ENCODE measurements around the gene GRB7. TPM values are rescaled to one million over a fixed set of nuclear protein-coding genes. Genes with fewer than 3 reads are reported as not detected.
"Not testable (repeated sequence)": the region's sequence is repeated elsewhere in the genome, so short reads cannot be mapped to it uniquely, and the experiment has no call there.

GRB7 gene
- total RNA-seq, 1 experiment from 2014 or later, result 7.3 TPM

- no peak for DNase-seq (ENCODE audit: unreplicated experiment)
- H3K27ac Mint-ChIP-seq (ENCODE audit: low read depth, unreplicated experiment), result no peak overlapping the region
- TF ChIP-seq CTCF (IDR thresholded peaks at IDR 0.05; ENCODE audit: unreplicated experiment), result no peak
- intact Hi-C loops (cut with micrococcal nuclease), result no loop called here
- ChIA-PET POLR2A (interaction anchor here (0.7 to 1.1 kb wide), 2 partner anchors 8 to 15 kb away, joined by 4 read pairs; no protein-coding TSS in a partner anchor), CTCF (interaction anchor here (1.0 to 1.6 kb wide), 2 partner anchors 93 to 126 kb away, joined by 3 to 5 read pairs; no protein-coding TSS in a partner anchor)
- no peaks in the 10 kb centered on the region for H3K9me3 Mint-ChIP-seq (ENCODE audit: unreplicated experiment)
- peaks cover 20% of the 10 kb centered on the region for H3K36me3 Mint-ChIP-seq (ENCODE audit: insufficient read depth, unreplicated experiment)
- BruUV-seq (replicated peaks), result no TSS peak
- no peak overlapping the region for H3K4me3 Mint-ChIP-seq (ENCODE audit: unreplicated experiment)
- H3K27me3 Mint-ChIP-seq (ENCODE audit: insufficient read depth, unreplicated experiment), result no peaks in the 10 kb centered on the region
- no peaks in the 10 kb centered on the region for H3K4me1 Mint-ChIP-seq (ENCODE audit: insufficient read depth, unreplicated experiment)
Observed at GRCh38 chr17:39747745-39748144, 10.0 kb downstream of the GRB7 start.

- POLR2A ChIA-PET, result interaction anchor here (0.7 to 2.7 kb wide), 3 partner anchors 9 to 48 kb away, joined by 4 to 13 read pairs (median 4); partner anchors contain the start of gene ERBB2
- peaks cover 20% of the 10 kb centered on the region for H3K36me3 Mint-ChIP-seq (ENCODE audit: insufficient read depth, unreplicated experiment)
- intact Hi-C loops (cut with micrococcal nuclease); DNase-seq (ENCODE audit: unreplicated experiment); BruUV-seq (replicated peaks); H3K27ac Mint-ChIP-seq (ENCODE audit: low read depth, unreplicated experiment); H3K4me3 Mint-ChIP-seq (ENCODE audit: unreplicated experiment); H3K27me3 Mint-ChIP-seq (ENCODE audit: insufficient read depth, unreplicated experiment); H3K4me1 Mint-ChIP-seq (ENCODE audit: insufficient read depth, unreplicated experiment); H3K9me3 Mint-ChIP-seq (ENCODE audit: unreplicated experiment): not testable (repeated sequence)
- CTCF ChIA-PET, result interaction anchor here (0.5 to 1.2 kb wide), 4 partner anchors 94 to 1958 kb away, joined by 3 to 4 read pairs (median 3); no protein-coding TSS in a partner anchor
Observed at GRCh38 chr17:39748444-39749034, 10.8 kb downstream of the GRB7 start.

- no peak overlapping the region for H3K27ac Mint-ChIP-seq (ENCODE audit: low read depth, unreplicated experiment)
- no peaks in the 10 kb centered on the region for H3K4me1 Mint-ChIP-seq (ENCODE audit: insufficient read depth, unreplicated experiment)
- H3K4me3 Mint-ChIP-seq (ENCODE audit: unreplicated experiment), result no peak overlapping the region
- BruUV-seq (replicated peaks), result no TSS peak
- no peaks in the 10 kb centered on the region for H3K9me3 Mint-ChIP-seq (ENCODE audit: unreplicated experiment)
- intact Hi-C loops (cut with micrococcal nuclease), result loop anchor here (5.0 kb wide), 1 partner anchor 113 kb away; the partner anchor contains the start of gene STARD3
- peak; percentile 65 for DNase-seq (ENCODE audit: unreplicated experiment)
- peaks cover 5% of the 10 kb centered on the region for H3K27me3 Mint-ChIP-seq (ENCODE audit: insufficient read depth, unreplicated experiment)
- CTCF ChIA-PET, result interaction anchor here (1.0 to 2.2 kb wide), 4 partner anchors 11 to 129 kb away, joined by 3 to 10 read pairs (median 4); no protein-coding TSS in a partner anchor
- peaks cover 14% of the 10 kb centered on the region for H3K36me3 Mint-ChIP-seq (ENCODE audit: insufficient read depth, unreplicated experiment)
- POLR2A ChIA-PET, result interaction anchor here (2.0 to 2.7 kb wide), 2 partner anchors 11 to 50 kb away, joined by 7 to 13 read pairs; partner anchors contain the start of gene ERBB2
- TF ChIP-seq CTCF (IDR thresholded peaks at IDR 0.05; ENCODE audit: unreplicated experiment), result no peak
Observed at GRCh38 chr17:39750131-39751015, 12.6 kb downstream of the GRB7 start.

- intact Hi-C loops (cut with micrococcal nuclease), result loop anchor here (5.0 kb wide), 1 partner anchor 114 kb away; the partner anchor contains the start of gene STARD3
- no TSS peak for BruUV-seq (replicated peaks)
- Mint-ChIP-seq H3K9me3 (ENCODE audit: unreplicated experiment) (no peaks in the 10 kb centered on the region), H3K36me3 (ENCODE audit: insufficient read depth, unreplicated experiment) (peaks cover 9% of the 10 kb centered on the region), H3K4me1 (ENCODE audit: insufficient read depth, unreplicated experiment) (no peaks in the 10 kb centered on the region), H3K27ac (ENCODE audit: low read depth, unreplicated experiment) (no peak overlapping the region), H3K4me3 (ENCODE audit: unreplicated experiment) (no peak overlapping the region), H3K27me3 (ENCODE audit: insufficient read depth, unreplicated experiment) (peaks cover 12% of the 10 kb centered on the region)
- DNase-seq (ENCODE audit: unreplicated experiment), result no peak
- ChIA-PET POLR2A (interaction anchor here (2.0 to 2.7 kb wide), 2 partner anchors 11 to 51 kb away, joined by 7 to 13 read pairs; partner anchors contain the start of gene ERBB2), CTCF (interaction anchor here (0.7 to 2.2 kb wide), 4 partner anchors 11 to 139 kb away, joined by 3 to 10 read pairs (median 4); no protein-coding TSS in a partner anchor)
- no peak for TF ChIP-seq CTCF (IDR thresholded peaks at IDR 0.05; ENCODE audit: unreplicated experiment)
Observed at GRCh38 chr17:39751016-39751543, 13.3 kb downstream of the GRB7 start.
